Activated B cell treated with CpG ODN at 0.5 μM for 24 hours (primary cell): ENCODE data around the gene TBX5. TPM values are rescaled to one million over a fixed set of nuclear protein-coding genes. Genes with fewer than 3 reads are reported as not detected.

Experiments used
- ATAC-seq: fragments of 200-7000 bp; cut with Tn5 transposase; one replicate; pipeline ENCODE4 v1.10.0; 2021; ENCODE audit warnings: low read depth, mild to moderate bottlenecking, moderate library complexity
- CTCF ChIA-PET: fragments of 350-600 bp; sonication (Branson Sonifier 250); formaldehyde crosslinking; loops from one replicate; lab custom pipeline; 2021; ENCODE audit warnings: antibody characterized with exemption; lab: Charles Lee
- POLR2A ChIA-PET: fragments of 350-600 bp; sonication (Branson Sonifier 250); formaldehyde crosslinking; loops from one replicate; lab custom pipeline; 2021; ENCODE audit warnings: antibody characterized with exemption; lab: Charles Lee
- DNase-seq: peaks from one replicate; pipeline ENCODE4 v3.0.0; 2022
- H3K27ac Mint-ChIP-seq: one replicate; pipeline ENCODE4 v1.8.0; 2020; ENCODE audit warnings: mixed read lengths
- H3K27me3 Mint-ChIP-seq: one replicate; pipeline ENCODE4 v1.8.0; 2021; ENCODE audit warnings: mixed read lengths
- H3K36me3 Mint-ChIP-seq: one replicate; pipeline ENCODE4 v1.8.0; 2021; ENCODE audit warnings: low read depth, mixed read lengths
- H3K4me1 Mint-ChIP-seq: one replicate; pipeline ENCODE4 v1.8.0; 2021; ENCODE audit warnings: mixed read lengths
- H3K4me3 Mint-ChIP-seq: one replicate; pipeline ENCODE4 v1.8.0; 2020; ENCODE audit warnings: mild to moderate bottlenecking, mixed read lengths
- H3K9me3 Mint-ChIP-seq: one replicate; pipeline ENCODE4 v1.8.0; 2020; ENCODE audit warnings: mixed read lengths
- intact Hi-C: fragments of 100-400 bp; cut with micrococcal nuclease; formaldehyde crosslinking; loops from one replicate; pipeline ENCODE4 v1.15.1; 2024
- total RNA-seq: library from RNA; stranded (reverse); gene quantifications from 2 replicates; pipeline ENCODE4 v1.2.3, GENCODE V29; 2022
- TF ChIP-seq, protein P1 (sequence below): fragments of 200-600 bp; IDR thresholded peaks from one replicate; pipeline ENCODE4 v1.8.0; 2022; ENCODE audit warnings: antibody characterized with exemption, mild to moderate bottlenecking

Gene TBX5
- total RNA-seq, 1 donor from 2014 or later: not detected

GRCh38 chr12:114443607-114444421, 37.9 kb upstream of the TBX5 start:
- DNase-seq (no peak), ATAC-seq (no peak)
- Mint-ChIP-seq H3K27ac (no peak overlapping the region), H3K4me1 (no peaks in the 10 kb centered on the region), H3K27me3 (peaks cover 76% of the 10 kb centered on the region), H3K9me3 (no peaks in the 10 kb centered on the region), H3K4me3 (no peak overlapping the region), H3K36me3 (no peaks in the 10 kb centered on the region)
- CTCF ChIA-PET: no interaction called here
- POLR2A ChIA-PET: no interaction called here
- TF ChIP-seq, protein P1, sequence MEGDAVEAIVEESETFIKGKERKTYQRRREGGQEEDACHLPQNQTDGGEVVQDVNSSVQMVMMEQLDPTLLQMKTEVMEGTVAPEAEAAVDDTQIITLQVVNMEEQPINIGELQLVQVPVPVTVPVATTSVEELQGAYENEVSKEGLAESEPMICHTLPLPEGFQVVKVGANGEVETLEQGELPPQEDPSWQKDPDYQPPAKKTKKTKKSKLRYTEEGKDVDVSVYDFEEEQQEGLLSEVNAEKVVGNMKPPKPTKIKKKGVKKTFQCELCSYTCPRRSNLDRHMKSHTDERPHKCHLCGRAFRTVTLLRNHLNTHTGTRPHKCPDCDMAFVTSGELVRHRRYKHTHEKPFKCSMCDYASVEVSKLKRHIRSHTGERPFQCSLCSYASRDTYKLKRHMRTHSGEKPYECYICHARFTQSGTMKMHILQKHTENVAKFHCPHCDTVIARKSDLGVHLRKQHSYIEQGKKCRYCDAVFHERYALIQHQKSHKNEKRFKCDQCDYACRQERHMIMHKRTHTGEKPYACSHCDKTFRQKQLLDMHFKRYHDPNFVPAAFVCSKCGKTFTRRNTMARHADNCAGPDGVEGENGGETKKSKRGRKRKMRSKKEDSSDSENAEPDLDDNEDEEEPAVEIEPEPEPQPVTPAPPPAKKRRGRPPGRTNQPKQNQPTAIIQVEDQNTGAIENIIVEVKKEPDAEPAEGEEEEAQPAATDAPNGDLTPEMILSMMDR: no peak
- intact Hi-C loops: no loop called here

DNA sequence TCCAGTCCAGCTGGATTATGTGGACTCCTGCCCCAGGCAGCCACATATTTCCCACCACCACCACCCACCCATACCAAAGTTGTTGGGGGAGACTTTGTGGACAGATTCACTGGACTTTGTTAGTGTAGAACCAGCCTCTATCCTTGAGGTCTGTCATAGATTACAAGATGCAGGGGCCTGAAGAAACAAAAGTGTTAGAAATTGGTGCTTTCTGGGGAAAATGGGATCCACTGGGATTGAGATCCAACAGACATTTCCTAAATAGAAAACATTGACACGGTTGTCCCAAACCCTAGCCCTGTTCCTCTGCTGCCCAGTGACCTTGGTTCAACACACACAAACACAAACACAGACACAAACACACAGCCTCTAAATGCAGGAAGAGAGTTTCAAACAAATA, 36.6 kb upstream of the TBX5 start:
- Mint-ChIP-seq H3K27ac (no peak overlapping the region), H3K36me3 (no peaks in the 10 kb centered on the region), H3K4me3 (no peak overlapping the region), H3K4me1 (no peaks in the 10 kb centered on the region), H3K27me3 (peaks cover 82% of the 10 kb centered on the region), H3K9me3 (no peaks in the 10 kb centered on the region)
- POLR2A ChIA-PET: no interaction called here
- DNase-seq: no peak
- CTCF ChIA-PET: no interaction called here
- TF ChIP-seq, protein P1: no peak
- no peak for ATAC-seq
- intact Hi-C loops: no loop called here

DNA sequence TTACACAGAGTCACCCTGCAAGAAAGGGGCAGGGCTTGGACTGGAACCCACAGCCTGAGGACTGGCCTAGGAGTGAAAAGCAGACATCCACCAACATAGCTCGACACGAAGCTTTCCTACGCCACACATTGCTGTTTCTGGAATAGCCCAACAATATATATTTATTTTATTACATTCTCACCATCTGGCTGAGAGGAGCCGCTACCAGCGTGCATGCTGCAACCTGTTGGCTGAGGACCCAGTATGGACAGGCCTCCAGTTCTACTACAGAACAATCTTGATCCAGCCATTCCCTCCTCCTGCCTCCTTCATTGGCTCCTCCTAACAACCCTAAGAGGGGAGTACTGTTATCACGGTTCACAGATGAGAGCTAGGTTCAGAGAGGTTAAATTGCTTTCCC, 35.6 kb upstream of the TBX5 start:
- POLR2A ChIA-PET: no interaction called here
- TF ChIP-seq, protein P1: no peak
- Mint-ChIP-seq H3K36me3 (no peaks in the 10 kb centered on the region), H3K4me3 (no peak overlapping the region), H3K9me3 (peaks cover 2% of the 10 kb centered on the region), H3K4me1 (no peaks in the 10 kb centered on the region), H3K27me3 (peaks cover 82% of the 10 kb centered on the region), H3K27ac (no peak overlapping the region)
- CTCF ChIA-PET: no interaction called here
- ATAC-seq (no peak), DNase-seq (no peak)
- intact Hi-C loops: no loop called here

- ATAC-seq: no peak
- intact Hi-C loops: no loop called here
- Mint-ChIP-seq H3K27me3 (peaks cover 82% of the 10 kb centered on the region), H3K9me3 (peaks cover 5% of the 10 kb centered on the region), H3K27ac (no peak overlapping the region), H3K4me3 (no peak overlapping the region), H3K36me3 (no peaks in the 10 kb centered on the region), H3K4me1 (no peaks in the 10 kb centered on the region)
- POLR2A ChIA-PET: no interaction called here
- CTCF ChIA-PET: no interaction called here
- no peak for DNase-seq
- TF ChIP-seq, protein P1: no peak
Observed at GRCh38 chr12:114441039-114441383, 35.1 kb upstream of the TBX5 start.

DNA sequence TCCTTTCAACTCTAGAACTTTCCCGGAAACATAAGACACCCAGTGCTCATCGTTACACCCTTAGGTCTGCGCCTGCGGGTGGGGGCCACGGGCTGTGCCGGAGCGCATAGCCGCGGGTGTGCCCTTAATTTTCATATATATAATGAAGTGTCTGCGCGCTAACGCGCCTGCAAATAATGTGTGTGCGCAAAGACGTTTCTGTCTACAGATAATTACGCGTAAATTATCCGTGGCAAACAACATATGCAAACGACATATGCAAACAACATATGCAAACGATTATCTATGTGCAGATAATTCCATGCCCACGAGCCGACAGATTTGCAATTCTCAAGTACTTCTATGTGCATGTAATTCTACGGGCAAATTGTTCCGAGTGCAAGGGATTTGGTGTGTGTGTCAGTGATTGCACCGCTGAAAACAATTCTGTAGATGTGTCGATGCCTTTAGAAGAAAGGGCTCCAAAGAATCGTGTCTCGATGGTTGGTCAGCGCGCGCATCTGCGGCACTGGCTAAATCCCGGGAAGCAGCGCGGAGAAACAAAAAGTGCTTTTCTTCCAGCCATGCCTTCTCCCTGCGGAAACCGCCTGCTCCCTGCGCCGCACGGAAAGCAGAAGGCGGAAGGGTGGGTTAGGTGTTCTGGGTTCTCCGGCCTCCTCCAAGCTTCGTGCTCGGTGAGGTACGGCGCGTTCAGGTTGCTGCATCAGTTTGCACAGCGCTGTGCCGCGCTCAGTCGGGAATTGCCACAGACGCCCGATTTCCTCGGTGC, 34.5 kb upstream of the TBX5 start:
- H3K9me3 Mint-ChIP-seq: peaks cover 5% of the 10 kb centered on the region
- H3K27ac Mint-ChIP-seq: no peak overlapping the region
- ATAC-seq (no peak), DNase-seq (no peak)
- H3K4me3 Mint-ChIP-seq: no peak overlapping the region
- POLR2A ChIA-PET: no interaction called here
- H3K4me1 Mint-ChIP-seq: no peaks in the 10 kb centered on the region
- CTCF ChIA-PET: no interaction called here
- H3K27me3 Mint-ChIP-seq: peaks cover 80% of the 10 kb centered on the region
- intact Hi-C loops: no loop called here
- TF ChIP-seq, protein P1: no peak
- no peaks in the 10 kb centered on the region for H3K36me3 Mint-ChIP-seq
